AG08395 (cell line): Measurements from ENCODE around the gene ACADL.
A peak's percentile ranks its signal among the peaks of the same experiment; 100 is the strongest.
"Not testable (repeated sequence)": the region's sequence is repeated elsewhere in the genome, so short reads cannot be mapped to it uniquely, and the experiment has no call there.

ENCODE experiments used
- DNase-seq: peaks from one replicate; pipeline ENCODE4 v3.0.0; 2012; ENCODE audit warnings: mixed read lengths, low spot score

Gene ACADL

DNA sequence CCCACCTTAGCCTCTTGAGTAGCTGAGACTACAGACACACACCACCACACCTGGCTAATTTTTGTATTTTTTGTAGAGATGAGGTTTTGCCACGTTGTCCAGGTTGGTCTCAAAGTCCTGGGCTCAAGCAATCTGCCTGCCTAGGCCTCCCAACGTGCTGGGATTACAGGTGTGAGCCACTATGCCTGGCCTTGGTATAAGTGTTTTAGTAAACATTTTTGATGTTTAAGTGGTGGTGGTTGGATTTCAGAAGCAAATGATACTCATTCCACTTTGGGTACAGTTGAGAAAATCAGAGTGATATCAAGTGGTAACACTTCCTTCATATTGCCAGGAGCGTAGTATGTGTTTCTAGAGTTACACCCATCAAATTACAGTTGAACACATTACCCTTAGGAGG, 25.4 kb downstream of the ACADL start:
- no peak for DNase-seq

GRCh38 chr2:210199186-210199765, 26.0 kb downstream of the ACADL start:
- peak; percentile 39 for DNase-seq

- DNase-seq: no peak
Observed at GRCh38 chr2:210198326-210198725, 26.9 kb downstream of the ACADL start.

GRCh38 chr2:210197720-210198119, 27.5 kb downstream of the ACADL start:
- no peak for DNase-seq

- peak; percentile 47 for DNase-seq
Observed at GRCh38 chr2:210195101-210195852, 30.0 kb downstream of the ACADL start.

GRCh38 chr2:210190345-210190744, 34.9 kb downstream of the ACADL start:
- DNase-seq: no peak

GRCh38 chr2:210189452-210190138, 35.7 kb downstream of the ACADL start:
- no peak for DNase-seq

DNA sequence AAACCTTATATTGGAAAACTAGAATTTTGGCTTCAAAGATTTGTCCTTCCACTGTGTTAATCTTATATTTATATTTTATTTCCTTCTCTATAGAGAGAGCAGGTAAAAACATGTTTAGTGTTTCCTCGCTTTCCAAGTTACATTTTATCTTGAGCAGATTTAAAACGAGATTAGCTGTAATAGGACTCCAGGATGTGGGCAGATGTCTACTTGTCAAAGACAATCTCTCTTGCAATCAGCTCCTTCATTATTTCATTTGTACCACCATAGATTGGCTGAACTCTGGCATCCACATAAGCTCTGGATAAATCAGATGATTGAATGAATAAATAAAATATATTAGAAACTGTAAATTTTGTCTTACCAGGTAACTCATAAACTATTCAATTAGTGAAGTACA, 36.5 kb downstream of the ACADL start:
- DNase-seq: no peak

- DNase-seq: no peak
Observed at GRCh38 chr2:210188190-210188589, 37.1 kb downstream of the ACADL start.

- DNase-seq: not testable (repeated sequence)
Observed at GRCh38 chr2:210183936-210184335, 41.3 kb downstream of the ACADL start.

- not testable (repeated sequence) for DNase-seq
Observed at GRCh38 chr2:210181606-210182088, 43.6 kb downstream of the ACADL start.

GRCh38 chr2:210181033-210181605, 44.1 kb downstream of the ACADL start:
- DNase-seq: not testable (repeated sequence)

DNA sequence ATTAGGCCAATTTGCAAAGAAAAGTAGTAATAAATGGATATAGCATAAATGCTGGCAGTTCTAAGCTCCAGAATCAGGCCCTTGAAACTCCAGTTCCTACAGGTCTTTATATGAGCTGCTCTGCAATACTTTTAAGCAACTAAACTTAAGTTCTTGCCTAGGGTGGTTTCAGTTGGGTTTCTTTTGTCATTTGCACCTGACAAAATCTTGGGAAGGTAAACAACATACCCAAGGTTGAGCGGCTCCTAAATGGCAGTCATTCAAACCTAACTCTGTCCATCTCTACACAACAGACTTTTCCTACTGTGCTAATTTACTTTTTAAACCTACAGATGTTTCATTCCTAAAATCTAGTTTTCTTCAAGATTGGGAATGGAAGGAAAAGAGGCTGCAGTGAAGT, 44.8 kb downstream of the ACADL start:
- no peak for DNase-seq

DNA sequence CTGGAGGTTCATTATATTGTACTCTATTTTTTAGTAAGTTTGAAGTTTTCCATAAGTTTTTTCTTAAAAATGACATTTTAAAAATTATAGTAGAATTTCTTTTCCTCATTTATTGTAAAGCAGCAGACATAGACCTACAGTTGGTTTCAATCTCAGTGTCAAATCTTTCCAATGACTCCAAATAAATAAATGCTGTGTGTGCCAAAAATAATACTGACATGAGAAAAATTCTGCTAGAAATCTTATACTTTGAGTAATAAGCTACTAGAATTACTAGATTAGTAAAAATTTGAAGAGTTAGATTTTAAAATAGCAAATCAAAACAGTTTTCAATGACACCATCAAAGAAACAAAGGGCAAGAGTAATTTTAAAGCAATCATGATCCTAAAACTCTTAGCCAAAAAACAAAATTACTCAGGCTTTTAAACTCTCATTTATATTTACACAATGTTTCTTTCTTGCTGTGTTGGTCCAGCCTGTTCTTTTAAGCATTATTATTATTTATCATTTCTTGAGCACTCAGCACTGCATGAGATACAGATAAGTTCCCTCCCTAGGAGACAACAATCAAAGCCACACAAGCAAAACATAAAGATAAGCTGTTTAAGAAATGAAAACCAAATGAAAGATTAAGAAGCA, 45.8 kb downstream of the ACADL start:
- DNase-seq: no peak

DNA sequence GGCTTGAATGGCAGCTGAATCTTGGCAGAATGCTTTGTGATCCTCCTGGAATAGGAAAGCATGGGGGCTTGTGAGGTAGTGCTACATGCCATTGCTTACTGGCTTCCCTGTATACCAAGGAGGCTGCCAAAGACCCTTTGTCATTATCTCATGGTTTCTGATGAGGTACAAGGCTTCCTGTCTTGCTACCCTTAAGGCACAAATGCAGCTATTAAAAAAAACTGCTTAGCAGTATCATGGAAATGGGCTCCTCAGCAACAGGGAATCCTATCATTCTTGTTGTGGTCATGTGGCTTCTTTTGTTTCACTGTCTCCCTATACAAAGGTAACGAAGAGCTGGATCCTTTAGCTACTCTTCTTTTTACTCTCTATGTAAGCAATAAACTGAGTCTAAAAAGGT, 47.5 kb downstream of the ACADL start:
- DNase-seq: no peak

DNA sequence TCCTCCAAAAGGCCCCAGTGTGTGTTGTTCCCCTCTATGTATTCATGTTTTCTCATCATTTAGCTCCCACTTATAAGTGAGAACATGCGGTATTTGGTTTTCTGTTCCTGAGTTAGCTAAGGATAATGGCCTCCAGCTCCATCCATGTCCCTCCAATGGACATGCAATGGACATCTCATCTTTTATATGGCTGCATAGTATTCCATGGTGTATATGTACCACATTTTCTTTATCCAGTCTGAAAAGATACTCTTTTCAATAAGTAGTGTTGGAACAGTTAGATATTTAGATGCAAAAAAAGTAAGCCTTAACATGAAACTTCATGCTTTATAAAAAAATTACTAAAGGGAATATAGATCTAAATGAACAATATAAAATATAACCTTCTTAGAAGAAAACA, 48.1 kb downstream of the ACADL start:
- not testable (repeated sequence) for DNase-seq

- no peak for DNase-seq
Observed at GRCh38 chr2:210174086-210174485, 51.2 kb downstream of the ACADL start.

DNA sequence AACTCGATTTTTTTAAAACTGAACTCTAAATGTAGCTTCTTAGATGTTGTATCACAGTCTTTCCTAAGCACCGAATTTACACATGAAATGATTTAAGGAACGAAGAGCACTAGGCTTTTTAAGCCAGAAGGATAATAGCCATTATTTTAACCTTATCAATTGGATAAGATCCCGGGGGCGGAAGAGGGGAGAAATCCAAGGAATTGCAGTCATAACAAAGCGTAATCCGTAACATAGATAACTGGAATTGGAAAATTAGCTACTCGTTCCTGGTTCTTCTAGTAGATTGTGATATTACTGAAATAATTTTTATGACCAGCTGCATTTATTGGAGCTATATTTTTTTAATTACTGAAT, 53.0 kb downstream of the ACADL start:
- no peak for DNase-seq

DNA sequence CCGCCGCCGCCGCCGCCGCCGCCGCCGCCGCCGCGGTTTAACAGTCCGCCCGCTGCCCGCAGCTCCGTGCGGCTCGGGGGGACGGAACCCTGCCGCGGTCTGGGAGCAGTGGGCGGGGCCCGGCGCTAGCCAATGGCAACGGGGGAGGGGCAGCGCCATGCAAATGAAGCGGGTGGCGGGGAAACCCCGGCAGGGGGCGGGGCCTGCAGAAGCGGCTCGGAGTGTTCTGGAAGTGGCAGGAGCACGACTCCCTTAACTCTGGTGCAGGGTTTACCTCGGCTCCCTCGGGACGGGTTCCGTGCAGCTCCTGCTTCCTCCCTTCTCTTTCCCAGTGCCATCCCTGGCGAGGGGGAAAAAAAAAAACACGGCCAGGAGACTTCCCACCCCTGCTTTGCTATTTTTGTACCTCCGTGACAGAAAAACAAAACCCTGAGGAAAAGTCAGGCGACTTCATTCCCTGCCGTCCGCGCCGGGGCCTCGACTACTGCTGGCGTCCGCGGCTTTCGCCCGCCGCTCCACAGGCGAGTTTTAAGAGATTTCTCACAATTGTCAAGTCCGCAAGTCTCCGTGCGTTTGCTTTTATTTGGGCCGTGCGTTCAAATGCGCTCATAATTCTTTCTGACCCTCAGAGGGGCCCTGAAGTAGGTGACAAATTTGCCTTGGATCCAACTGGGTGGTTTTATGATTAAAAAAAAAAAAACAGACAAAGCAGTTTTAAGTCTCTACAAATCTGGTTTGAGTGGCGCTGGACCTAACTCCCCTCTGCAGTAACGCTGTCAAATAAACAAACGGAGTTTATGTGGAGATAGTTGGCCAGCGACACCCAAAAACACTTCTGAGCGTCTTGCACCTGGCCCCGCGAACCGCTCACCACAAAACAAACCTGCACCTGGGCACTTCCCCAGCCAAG, 53.7 kb downstream of the ACADL start, which contains the start of gene KANSL1L:
Gene KANSL1L, minus strand, starts transcription at position 101 of the 910 bp plus-strand sequence. CDS start 16,827 bp downstream, outside the sequence.
- peak; percentile 96 for DNase-seq

GRCh38 chr2:210170446-210171303, 54.6 kb downstream of the ACADL start:
- peak; percentile 95 for DNase-seq
